COLO829 (cell line): ENCODE measurements around the gene LGALS7B.
"Not testable (repeated sequence)": the region's sequence is repeated elsewhere in the genome, so short reads cannot be mapped to it uniquely, and the experiment has no call there.

Source experiments
- DNase-seq: peaks from one replicate; pipeline ENCODE4 v3.0.0; 2012; ENCODE audit warnings: low spot score

LGALS7B gene

DNA sequence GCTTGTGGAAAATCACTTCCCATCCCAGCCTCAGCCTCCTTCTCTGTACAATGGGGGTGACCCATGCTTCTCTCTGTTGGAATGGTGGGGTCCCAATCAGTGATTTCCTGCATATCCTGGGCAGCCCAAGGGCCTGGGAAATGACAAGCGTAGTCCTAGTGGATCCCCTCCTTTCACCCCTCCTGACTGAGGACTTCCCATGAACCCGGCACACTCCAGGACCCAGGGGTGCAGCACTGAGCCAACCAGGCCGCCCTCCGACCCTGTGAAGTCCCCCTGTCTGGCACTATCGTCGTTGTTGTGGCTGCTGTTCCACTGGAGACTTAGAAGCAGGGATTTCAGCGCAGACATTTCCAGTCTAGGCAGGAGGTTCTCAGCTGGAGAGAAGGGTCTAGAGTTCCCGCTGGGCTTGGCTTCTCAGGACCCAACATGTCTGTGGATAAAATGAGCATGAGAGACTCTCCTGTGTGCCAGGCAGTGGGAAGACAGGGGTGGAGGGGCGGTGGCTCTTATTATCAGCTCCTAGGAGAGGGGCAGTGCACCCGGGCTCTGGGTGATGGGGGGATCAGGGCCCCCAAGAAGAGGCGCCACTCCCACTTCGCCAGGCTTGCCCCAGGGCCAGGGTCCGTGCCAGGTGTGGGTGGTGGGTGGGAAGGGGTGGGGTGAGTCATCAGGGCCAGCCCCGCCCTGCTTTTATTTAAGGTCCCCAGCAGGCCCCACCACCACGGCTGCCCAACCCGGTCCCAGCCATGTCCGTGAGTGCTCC lies at the start of gene LGALS7B:
Gene LGALS7B (plus strand): TSS at position 723 of the 766 bp plus-strand sequence. CDS start 27 bp downstream, at position 750.
- DNase-seq: no peak

GRCh38 chr19:38739440-38740256 lies 49.4 kb upstream of the LGALS7B start:
- DNase-seq: no peak

GRCh38 chr19:38740257-38740592 lies 48.8 kb upstream of the LGALS7B start:
- no peak for DNase-seq

- no peak for DNase-seq
Observed at GRCh38 chr19:38740932-38741331, 48.1 kb upstream of the LGALS7B start.

GRCh38 chr19:38741670-38742069 lies 47.3 kb upstream of the LGALS7B start:
- DNase-seq: no peak

DNA sequence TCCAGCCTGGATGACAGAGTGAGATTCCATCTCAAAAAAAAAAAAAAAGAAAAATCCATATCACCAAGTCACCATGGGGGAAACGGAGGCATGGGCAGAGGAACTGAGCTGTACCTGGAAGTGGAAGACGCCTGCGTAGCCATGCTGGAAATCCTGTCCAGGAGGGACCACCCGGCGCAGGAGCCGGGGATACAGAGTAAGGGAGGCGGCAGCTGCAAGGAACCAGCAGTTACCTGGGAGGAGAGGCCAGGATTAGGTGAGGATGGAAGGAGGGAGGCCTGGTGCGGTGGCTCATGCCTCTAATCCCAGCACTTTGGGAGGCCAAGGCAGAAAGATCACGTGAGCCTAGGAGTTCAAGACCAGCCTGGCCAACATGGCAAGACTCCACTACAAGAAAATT lies 46.7 kb upstream of the LGALS7B start:
- DNase-seq: no peak

DNA sequence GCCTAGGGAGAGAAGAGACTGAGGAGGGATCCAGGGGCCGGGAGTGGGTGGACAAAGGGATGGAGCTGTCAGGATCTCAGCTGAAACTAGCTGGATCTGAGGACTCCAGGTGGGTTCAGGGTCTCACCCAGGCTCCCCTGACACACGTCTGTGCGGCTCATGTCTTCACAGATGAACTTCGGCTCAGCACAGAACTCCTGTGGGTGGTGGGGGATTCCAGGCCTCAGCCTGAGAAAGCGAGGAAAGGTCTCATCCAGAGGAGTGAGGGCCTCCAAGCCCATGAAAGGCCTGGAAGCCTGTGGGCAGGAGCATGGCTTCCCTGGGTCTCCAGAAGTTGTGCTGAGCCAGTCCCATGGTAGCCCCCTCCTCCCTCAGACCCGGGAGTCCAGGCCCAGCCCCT lies 46.1 kb upstream of the LGALS7B start:
- no peak for DNase-seq

DNA sequence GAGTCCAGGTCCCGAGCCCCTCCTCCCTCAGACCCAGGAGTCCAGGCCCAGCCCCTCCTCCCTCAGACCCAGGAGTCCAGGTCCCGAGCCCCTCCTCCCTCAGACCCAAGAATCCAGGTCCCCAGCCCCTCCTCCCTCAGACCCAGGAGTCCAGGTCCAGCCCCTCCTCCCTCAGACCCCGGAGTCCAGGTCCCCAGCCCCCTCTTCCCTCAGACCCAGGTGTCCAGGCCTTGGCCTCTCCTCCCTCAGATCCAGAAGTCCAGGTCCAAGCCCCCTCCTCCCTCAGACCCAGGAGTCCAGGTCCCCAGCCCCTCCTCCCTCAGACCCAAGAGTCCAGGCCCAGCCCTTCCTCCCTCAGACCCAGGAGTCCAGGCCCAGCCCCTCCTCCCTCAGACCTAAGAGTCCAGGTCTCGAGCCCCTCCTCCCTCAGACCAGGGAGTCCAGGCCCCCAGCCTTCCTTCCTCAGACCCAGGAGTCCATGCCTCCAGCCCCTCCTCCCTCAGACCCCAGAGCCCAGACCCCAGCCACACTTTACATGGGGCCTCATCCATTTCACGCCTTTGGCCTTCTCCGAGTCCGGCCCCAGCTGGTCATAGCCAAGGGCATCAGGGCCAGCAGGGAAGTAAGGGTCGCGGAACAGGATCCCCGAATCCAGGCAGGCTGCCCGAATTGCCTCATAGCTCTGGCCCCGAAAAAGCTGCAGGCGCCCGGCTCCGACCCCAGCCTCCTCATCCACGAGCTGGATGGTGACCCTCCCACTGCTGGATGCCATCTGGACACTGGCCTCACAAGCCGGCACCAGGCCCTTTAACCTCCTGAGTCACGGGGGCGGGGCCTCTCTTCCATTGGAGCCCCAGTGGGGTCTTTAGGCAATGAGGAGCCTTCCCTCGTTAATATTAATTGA lies 45.4 kb upstream of the LGALS7B start:
- no peak for DNase-seq

- DNase-seq: no peak
Observed at GRCh38 chr19:38744298-38744681, 44.7 kb upstream of the LGALS7B start, which contains the start of gene CAPN12. TSS of gene CAPN12 (minus strand) at chr19:38744474. CDS start at chr19:38744165, 309 bp downstream.

DNA sequence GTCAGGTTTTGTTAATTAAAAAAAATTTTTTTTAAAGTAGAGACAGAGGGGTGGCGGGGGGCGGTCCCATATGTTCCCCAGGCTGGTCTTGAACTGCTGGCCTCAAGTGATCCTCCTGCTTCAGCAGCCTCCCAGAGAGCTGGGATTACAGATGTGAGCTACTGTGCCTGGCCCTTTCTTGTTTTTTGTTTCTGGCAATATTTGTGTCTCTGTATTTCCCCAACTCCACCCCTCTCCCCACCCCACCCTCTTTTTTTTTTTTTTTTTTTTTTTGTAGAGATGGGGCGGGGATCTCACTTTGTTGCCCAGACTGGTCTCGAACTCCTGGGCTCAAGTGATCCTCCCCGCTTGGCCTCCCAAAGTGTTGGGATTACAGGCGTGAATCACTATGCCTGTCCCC lies 44.1 kb upstream of the LGALS7B start:
- DNase-seq: no peak

DNA sequence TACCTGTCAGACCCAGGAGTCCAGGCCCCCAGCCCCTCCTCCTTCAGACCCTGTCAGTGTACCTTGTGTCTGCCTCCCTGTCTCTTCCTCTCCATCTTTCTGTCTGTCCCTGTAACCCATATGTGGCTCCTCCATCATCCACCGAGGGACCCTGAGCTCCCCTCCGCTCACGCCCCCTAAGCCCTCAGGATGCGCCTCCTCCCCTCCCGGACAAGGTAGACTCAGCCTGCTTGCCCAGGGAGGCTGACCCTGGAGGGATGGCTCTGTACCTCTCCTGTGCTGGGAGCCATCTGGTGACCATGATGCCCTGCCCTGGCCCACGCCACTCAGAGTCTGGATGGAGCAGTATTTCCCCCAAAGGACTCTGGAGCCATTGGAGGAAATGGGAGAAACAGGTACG lies 43.7 kb upstream of the LGALS7B start:
- DNase-seq: no peak

DNA sequence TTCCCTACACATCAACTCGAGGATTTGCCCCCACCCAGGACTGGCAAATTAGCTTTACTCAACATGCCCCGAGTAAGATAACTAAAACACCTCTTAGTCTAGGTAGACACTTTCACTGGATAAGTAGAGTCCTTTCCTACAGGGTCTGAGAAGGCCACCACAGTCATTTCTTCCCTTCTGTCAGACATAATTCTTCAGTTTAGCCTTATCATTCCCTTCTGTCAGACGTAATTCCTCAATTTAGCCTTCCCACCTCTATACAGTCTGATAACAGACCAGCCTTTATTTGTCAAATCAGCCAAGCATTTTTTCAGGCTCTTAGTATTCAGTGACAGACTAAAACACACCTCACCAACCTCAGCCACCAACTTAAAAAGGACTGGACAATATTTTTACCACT lies 35.2 kb upstream of the LGALS7B start:
- not testable (repeated sequence) for DNase-seq

GRCh38 chr19:38754196-38754595 lies 34.8 kb upstream of the LGALS7B start:
- DNase-seq: not testable (repeated sequence)

DNA sequence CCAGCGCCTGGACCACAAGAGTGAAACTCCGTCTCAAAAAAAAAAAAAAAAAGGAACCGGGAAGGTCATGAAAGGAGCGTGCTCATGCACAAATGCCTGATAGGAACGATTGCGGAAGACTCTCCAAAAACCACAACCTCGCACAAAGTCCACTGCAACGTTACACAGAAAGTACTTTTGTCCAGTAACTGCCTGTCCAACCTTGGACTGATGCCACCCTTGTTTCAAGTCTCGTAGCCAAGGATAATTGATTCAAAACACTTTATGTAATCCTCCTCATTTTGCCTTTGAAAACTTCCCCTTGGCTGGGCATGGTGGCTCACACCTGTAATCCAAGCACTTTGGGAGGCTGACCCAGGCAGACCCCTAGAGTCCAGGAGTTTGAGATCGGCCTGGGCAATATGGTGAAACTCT lies 29.4 kb upstream of the LGALS7B start:
- DNase-seq: peak; percentile 69

GRCh38 chr19:38760805-38761517 lies 28.0 kb upstream of the LGALS7B start:
- DNase-seq: not testable (repeated sequence)

- DNase-seq: not testable (repeated sequence)
Observed at GRCh38 chr19:38761884-38762389, 27.1 kb upstream of the LGALS7B start.

GRCh38 chr19:38763795-38764220 lies 25.2 kb upstream of the LGALS7B start:
- no peak for DNase-seq

- DNase-seq: no peak
Observed at GRCh38 chr19:38765214-38765613, 23.8 kb upstream of the LGALS7B start.

- no peak for DNase-seq
Observed at GRCh38 chr19:38766276-38767047, 22.5 kb upstream of the LGALS7B start.

DNA sequence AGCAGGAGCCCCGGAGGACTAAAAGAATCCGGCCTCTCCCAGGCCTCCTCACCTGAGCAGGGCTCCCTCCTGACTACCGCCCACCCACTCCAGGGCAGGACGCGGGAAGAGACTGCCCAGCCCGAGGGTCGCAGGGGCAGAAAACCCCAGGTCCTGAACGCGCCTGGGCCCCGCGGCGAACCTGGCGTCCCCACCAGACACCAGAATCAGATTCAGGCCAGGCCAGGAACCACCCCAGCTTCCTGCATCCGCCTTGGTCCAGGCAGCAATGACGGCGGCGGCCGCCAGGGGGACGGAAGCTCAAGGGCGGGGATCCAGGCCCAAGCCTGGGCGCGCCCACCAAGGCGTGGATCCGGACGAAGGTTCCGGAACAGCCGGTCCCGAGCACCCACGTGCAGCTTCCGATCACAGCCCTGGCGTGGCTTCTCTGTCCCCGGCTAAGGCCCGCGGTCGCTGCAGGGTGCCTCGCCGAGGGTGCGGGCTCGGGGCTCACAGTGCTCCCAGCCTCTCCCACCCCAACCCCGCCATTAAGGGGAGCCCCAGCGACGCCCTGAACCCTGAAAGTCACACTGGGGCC lies 19.3 kb upstream of the LGALS7B start:
- DNase-seq: no peak
